Measurements from ENCODE around the gene AHSP.
"Not testable (repeated sequence)": the region's sequence is repeated elsewhere in the genome, so short reads cannot be mapped to it uniquely, and the experiment has no call there.

AHSP gene

DNA sequence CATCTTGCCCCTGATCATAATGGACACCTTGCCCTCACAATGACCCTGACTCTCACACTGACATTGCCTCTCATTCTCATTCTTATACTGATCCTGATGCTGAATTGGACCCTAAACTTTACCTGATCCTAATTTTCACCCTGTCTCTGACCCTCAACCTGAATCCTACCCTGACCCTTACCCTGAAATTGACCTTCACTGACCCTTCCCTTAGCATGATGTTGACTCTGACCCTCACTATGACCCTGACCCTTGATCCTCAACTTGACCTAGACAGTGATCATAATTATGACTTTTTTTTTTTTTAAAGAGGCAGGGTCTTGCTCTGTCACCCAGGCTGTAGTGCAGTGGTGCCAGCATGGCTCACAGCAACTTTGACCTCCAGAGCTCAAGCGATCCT, 3.4 kb downstream of the AHSP start:
- no peak for DNase-seq (ENCODE audit: low read depth, low spot score)

GRCh38 chr16:31532120-31532519, 4.4 kb downstream of the AHSP start:
- no peak for DNase-seq (ENCODE audit: low read depth, low spot score)

- no peak for DNase-seq (ENCODE audit: low read depth, low spot score)
Measured at GRCh38 chr16:31532896-31533295, 5.2 kb downstream of the AHSP start.

DNA sequence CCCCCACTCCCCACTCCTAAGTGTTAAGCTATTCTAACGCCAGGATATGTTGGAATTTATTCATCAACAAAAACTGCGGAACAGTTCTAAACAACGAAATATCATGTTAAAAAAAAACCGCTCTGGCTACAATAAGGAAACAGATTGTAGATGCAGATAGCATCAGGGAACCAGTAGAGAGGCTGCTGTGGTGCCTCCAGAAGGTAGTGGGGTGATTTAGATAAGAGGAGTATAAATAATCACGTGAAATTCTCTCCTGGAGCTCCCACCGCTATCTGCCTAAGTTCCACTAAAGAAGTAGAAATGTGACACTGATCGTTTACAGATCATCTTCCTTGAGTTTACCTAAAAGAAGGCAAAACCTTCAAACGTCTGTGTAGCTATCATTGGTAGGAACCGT, 8.0 kb downstream of the AHSP start:
- no peak for DNase-seq (ENCODE audit: low read depth, low spot score)

DNA sequence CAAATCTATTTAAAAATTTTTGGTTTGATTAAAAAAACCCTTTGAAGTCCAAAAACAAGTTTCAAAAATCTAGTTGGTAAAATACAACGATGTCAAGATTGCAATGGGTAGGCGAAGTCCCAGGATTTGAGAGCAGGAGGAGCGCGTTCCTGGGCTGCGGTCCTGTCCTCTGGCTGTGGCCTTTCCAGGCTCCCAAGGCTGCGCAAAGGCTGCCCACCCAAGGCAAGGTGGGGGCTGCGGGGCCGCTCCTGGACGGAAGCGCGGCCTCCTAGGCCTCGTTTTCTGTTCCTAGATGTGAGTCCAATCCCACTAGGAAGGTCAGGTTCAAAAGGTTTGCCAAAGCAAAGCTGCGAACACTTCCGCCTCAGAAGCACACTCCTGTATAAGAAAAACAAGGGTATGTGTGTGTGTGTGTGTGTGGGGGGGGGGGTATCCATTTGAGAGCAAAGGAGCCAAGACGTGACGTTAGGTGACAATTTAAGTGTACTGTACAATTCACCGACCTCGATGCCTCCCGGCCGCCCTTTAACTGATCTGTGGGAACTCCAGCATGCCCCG, 9.2 kb downstream of the AHSP start:
- DNase-seq (ENCODE audit: low read depth, low spot score): no peak

- DNase-seq (ENCODE audit: low read depth, low spot score): no peak
Measured at GRCh38 chr16:31537362-31538242, 9.9 kb downstream of the AHSP start.

DNA sequence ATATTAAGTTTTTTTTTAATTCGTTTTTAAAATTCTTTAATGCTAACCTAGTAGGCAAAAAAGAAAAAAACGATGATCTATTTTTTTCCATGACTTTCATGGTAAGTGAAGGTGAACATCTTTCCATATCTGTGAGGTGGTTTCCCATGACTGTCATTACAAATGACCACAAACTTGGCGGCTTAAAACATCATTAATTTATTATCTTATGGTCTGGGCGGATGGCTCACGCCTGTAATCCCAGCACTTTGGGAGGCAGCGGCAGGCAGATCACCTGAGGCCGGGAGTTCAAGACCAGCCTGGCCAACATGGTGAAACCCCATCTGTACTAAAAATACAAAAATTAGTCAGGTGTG, 10.5 kb downstream of the AHSP start:
- not testable (repeated sequence) for DNase-seq (ENCODE audit: low read depth, low spot score)

- not testable (repeated sequence) for DNase-seq (ENCODE audit: low read depth, low spot score)
Measured at GRCh38 chr16:31539762-31540161, 12.1 kb downstream of the AHSP start.

- no peak for DNase-seq (ENCODE audit: low read depth, low spot score)
Measured at GRCh38 chr16:31542763-31543162, 15.1 kb downstream of the AHSP start.

GRCh38 chr16:31561426-31562233, 33.9 kb downstream of the AHSP start:
- no peak for DNase-seq (ENCODE audit: low read depth, low spot score)

GRCh38 chr16:31568577-31569359, 41.1 kb downstream of the AHSP start:
- DNase-seq (ENCODE audit: low read depth, low spot score): no peak

- no peak for DNase-seq (ENCODE audit: low read depth, low spot score)
Measured at GRCh38 chr16:31569360-31569717, 41.6 kb downstream of the AHSP start.

- DNase-seq (ENCODE audit: low read depth, low spot score): no peak
Measured at GRCh38 chr16:31572821-31573220, 45.1 kb downstream of the AHSP start.

DNA sequence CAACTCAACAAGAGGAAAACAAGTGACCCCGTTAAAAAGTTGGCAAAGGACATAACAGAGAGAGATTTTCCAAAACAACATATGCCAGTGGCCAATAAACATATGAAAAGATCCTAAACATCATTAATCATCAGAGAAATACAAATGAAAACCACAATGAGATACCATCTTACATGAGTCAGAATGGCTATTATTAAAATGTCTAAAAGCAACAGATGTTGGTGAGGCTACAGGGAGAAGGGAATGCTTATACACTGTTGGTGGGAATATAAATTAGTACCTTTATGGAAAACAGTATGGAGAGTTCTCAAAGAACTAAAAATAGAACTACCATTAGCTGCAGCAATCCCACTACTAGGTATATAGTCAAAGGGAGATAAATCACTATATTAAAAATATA, 46.5 kb downstream of the AHSP start:
- DNase-seq (ENCODE audit: low read depth, low spot score): not testable (repeated sequence)

- DNase-seq (ENCODE audit: low read depth, low spot score): no peak
Measured at GRCh38 chr16:31577411-31577810, 49.7 kb downstream of the AHSP start.
